HG03342 (cell line): ENCODE measurements around the gene ALK.

Source experiments
- ATAC-seq: cut with Tn5 transposase; IDR thresholded peaks from one replicate; pipeline ENCODE4 v1.9.1; 2021; ENCODE audit warnings: mild to moderate bottlenecking, moderate library complexity; ENCODE audit not compliant: unreplicated experiment

ALK gene

GRCh38 chr2:29723255-29724001 is 198.0 kb downstream of the ALK start:
- peak; percentile 77 for ATAC-seq

- no peak for ATAC-seq
Measured at GRCh38 chr2:29719639-29720038, 201.7 kb downstream of the ALK start.

- ATAC-seq = no peak
Measured at GRCh38 chr2:29718076-29718686, 203.2 kb downstream of the ALK start.

GRCh38 chr2:29715655-29716054 is 205.7 kb downstream of the ALK start:
- no peak for ATAC-seq

GRCh38 chr2:29714333-29714732 is 207.1 kb downstream of the ALK start:
- ATAC-seq = no peak

GRCh38 chr2:29706171-29706720 is 215.1 kb downstream of the ALK start:
- ATAC-seq = no peak

- no peak for ATAC-seq
Measured at GRCh38 chr2:29705616-29706015, 215.8 kb downstream of the ALK start.

- no peak for ATAC-seq
Measured at GRCh38 chr2:29703336-29703735, 218.1 kb downstream of the ALK start.

GRCh38 chr2:29702276-29702675 is 219.1 kb downstream of the ALK start:
- ATAC-seq = no peak

GRCh38 chr2:29700560-29700959 is 220.8 kb downstream of the ALK start:
- ATAC-seq = no peak

- no peak for ATAC-seq
Measured at GRCh38 chr2:29699045-29699444, 222.3 kb downstream of the ALK start.

GRCh38 chr2:29698216-29698615 is 223.2 kb downstream of the ALK start:
- ATAC-seq = no peak

GRCh38 chr2:29697715-29698114 is 223.7 kb downstream of the ALK start:
- ATAC-seq = no peak

- ATAC-seq = no peak
Measured at GRCh38 chr2:29697181-29697580, 224.2 kb downstream of the ALK start.

- no peak for ATAC-seq
Measured at GRCh38 chr2:29694741-29695140, 226.6 kb downstream of the ALK start.

GRCh38 chr2:29691391-29691950 is 229.9 kb downstream of the ALK start:
- no peak for ATAC-seq

- ATAC-seq = no peak
Measured at GRCh38 chr2:29689666-29690065, 231.7 kb downstream of the ALK start.

- no peak for ATAC-seq
Measured at GRCh38 chr2:29688429-29688828, 233.0 kb downstream of the ALK start.

GRCh38 chr2:29687121-29687520 is 234.3 kb downstream of the ALK start:
- no peak for ATAC-seq

- no peak for ATAC-seq
Measured at GRCh38 chr2:29676886-29677453, 244.4 kb downstream of the ALK start.

- no peak for ATAC-seq
Measured at GRCh38 chr2:29664578-29664977, 256.8 kb downstream of the ALK start.

GRCh38 chr2:29663268-29663667 is 258.1 kb downstream of the ALK start:
- no peak for ATAC-seq
